SK-N-SH (cell line): ENCODE results near the gene PRKCB.

Source experiments
- EP300 ChIP-seq, 2 experiments: IDR thresholded peaks; 2 replicates each; pipeline versions ENCODE4 v1.4.0 to v1.6.1; 2012; ENCODE audit warnings: borderline replicate concordance in 1 of 2, low read depth in 1 of 2, low read length in 1 of 2
- SIN3A ChIP-seq: IDR thresholded peaks from 2 replicates; pipeline ENCODE4 v1.6.1; 2012; ENCODE audit warnings: low read depth, mild to moderate bottlenecking, low read length, moderate library complexity, borderline replicate concordance
- TF ChIP-seq, protein P1 (sequence below): IDR thresholded peaks from 2 replicates; pipeline ENCODE4 v1.4.0; 2012; ENCODE audit warnings: low read depth
- TF ChIP-seq, protein P2 (sequence below): fragments of 150-350 bp; IDR thresholded peaks from 2 replicates; pipeline ENCODE4 v1.6.1; 2017; ENCODE audit warnings: antibody characterized with exemption, low read length, low read depth, borderline replicate concordance

DNA sequence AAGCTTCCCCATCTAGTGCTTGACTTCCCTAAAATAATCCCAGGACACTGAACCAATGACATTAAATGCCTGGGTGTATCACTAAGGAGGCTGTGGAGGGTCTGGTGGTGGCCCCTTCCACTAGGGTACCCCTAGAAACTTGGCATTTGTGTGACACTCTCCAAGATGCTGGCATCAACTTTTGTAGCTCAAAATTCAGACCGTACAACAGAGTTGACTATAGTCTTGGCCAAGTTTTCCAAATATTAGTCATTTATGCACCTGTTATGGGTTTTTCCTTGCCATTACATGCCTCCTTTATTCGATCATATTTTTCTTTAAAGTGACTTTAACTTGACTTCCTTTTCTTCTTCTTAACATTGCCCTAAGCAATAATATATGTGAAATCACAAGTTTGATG, 295.5 kb downstream of the PRKCB start:
- TF ChIP-seq SIN3A (no peak), EP300 (IDR thresholded peaks at IDR 0.05; ENCODE audit: borderline replicate concordance in 1 of 2, low read depth in 1 of 2, low read length in 1 of 2) (no peak)
- TF ChIP-seq, protein P1, sequence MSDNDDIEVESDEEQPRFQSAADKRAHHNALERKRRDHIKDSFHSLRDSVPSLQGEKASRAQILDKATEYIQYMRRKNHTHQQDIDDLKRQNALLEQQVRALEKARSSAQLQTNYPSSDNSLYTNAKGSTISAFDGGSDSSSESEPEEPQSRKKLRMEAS, result no peak
- TF ChIP-seq, protein P2, sequence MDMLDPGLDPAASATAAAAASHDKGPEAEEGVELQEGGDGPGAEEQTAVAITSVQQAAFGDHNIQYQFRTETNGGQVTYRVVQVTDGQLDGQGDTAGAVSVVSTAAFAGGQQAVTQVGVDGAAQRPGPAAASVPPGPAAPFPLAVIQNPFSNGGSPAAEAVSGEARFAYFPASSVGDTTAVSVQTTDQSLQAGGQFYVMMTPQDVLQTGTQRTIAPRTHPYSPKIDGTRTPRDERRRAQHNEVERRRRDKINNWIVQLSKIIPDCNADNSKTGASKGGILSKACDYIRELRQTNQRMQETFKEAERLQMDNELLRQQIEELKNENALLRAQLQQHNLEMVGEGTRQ, result no peak
